Kidney epithelial cell (primary cell): ENCODE results near the gene PPP4R3A. TPM values are rescaled to one million over a fixed set of nuclear protein-coding genes. Genes with fewer than 3 reads are reported as not detected.
"Not testable (repeated sequence)": the region's sequence is repeated elsewhere in the genome, so short reads cannot be mapped to it uniquely, and the experiment has no call there.

ENCODE experiments used
- DNase-seq: peaks from one replicate; pipeline ENCODE4 v3.0.0-alpha.2; 2010; ENCODE audit warnings: low read depth
- H3K27me3 ChIP-seq: 2 replicates; pipeline ENCODE4 v1.6.0; 2011; ENCODE audit warnings: low read length; ENCODE audit not compliant: control insufficient read depth, insufficient read depth
- H3K36me3 ChIP-seq: 2 replicates; pipeline ENCODE4 v1.5.1; 2011; ENCODE audit warnings: low read length; ENCODE audit not compliant: control insufficient read depth, insufficient read depth
- H3K4me3 ChIP-seq: 2 replicates; pipeline ENCODE4 v1.5.1; 2011; ENCODE audit warnings: low read depth, mild to moderate bottlenecking, control low read depth, low read length
- CTCF ChIP-seq: IDR thresholded peaks from 2 replicates; pipeline ENCODE4 v1.5.1; 2011; ENCODE audit warnings: mild to moderate bottlenecking, moderate library complexity, low read length, control low read depth, inconsistent platforms; ENCODE audit not compliant: insufficient read depth, poor library complexity, severe bottlenecking
- total RNA-seq: library from RNA; depleted of rRNA; stranded (reverse); fragments of >200 nt; gene quantifications from 2 replicates; pipeline ENCODE4 v1.2.3, GENCODE V29; 2015

PPP4R3A gene
- total RNA-seq, 1 donor from 2014 or later: 72.0 TPM

- H3K27me3 ChIP-seq: no peaks in the 10 kb centered on the region
- no peak for TF ChIP-seq CTCF
- H3K4me3 ChIP-seq: no peak overlapping the region
- H3K36me3 ChIP-seq: no peaks in the 10 kb centered on the region
- peak; percentile 28 for DNase-seq
Observed at GRCh38 chr14:91501951-91502930, 7.9 kb downstream of the PPP4R3A start.

GRCh38 chr14:91501348-91501747, 8.8 kb downstream of the PPP4R3A start:
- Histone ChIP-seq H3K4me3 (no peak overlapping the region), H3K27me3 (no peaks in the 10 kb centered on the region), H3K36me3 (no peaks in the 10 kb centered on the region)
- no peak for DNase-seq
- no peak for TF ChIP-seq CTCF

- Histone ChIP-seq H3K27me3 (no peaks in the 10 kb centered on the region), H3K36me3 (no peaks in the 10 kb centered on the region), H3K4me3 (no peak overlapping the region)
- TF ChIP-seq CTCF: no peak
- DNase-seq: no peak
Observed at GRCh38 chr14:91496790-91497189, 13.3 kb downstream of the PPP4R3A start.

- not testable (repeated sequence) for H3K27me3 ChIP-seq, DNase-seq, H3K4me3 ChIP-seq, H3K36me3 ChIP-seq
Observed at GRCh38 chr14:91494392-91495065, 15.6 kb downstream of the PPP4R3A start.

GRCh38 chr14:91493169-91493568, 16.9 kb downstream of the PPP4R3A start:
- DNase-seq: no peak
- Histone ChIP-seq H3K4me3 (no peak overlapping the region), H3K36me3 (no peaks in the 10 kb centered on the region), H3K27me3 (no peaks in the 10 kb centered on the region)
- TF ChIP-seq CTCF: no peak

- Histone ChIP-seq H3K36me3 (peaks cover 1% of the 10 kb centered on the region), H3K4me3 (no peak overlapping the region), H3K27me3 (no peaks in the 10 kb centered on the region)
- TF ChIP-seq CTCF: no peak
- no peak for DNase-seq
Observed at GRCh38 chr14:91484744-91485143, 25.4 kb downstream of the PPP4R3A start.
